NAMALWA (cell line): ENCODE measurements around the gene GNA14.
"Not testable (repeated sequence)": the region's sequence is repeated elsewhere in the genome, so short reads cannot be mapped to it uniquely, and the experiment has no call there.

Experiments used
- DNase-seq: peaks from one replicate; pipeline ENCODE4 v3.0.0-alpha.2; 2015; ENCODE audit warnings: low spot score

Gene GNA14

DNA sequence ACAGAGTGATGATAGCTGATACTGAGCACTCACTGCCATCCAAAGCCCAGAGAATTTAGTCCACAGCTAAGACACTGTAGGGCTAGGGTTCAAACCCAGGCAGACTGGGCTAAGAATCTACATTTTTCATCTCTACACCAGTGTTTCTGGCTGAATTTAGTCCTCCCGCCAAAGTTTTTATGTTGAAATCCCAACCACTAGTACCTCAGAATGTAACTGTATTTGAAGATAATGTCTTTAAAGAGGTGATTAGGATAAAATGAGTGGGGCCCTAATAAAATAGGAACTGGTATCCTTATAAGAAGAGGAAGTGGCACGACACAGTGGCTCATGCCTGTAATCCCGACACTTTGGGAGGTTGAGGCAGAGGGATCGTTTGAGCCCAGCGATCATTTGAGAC is 4.3 kb downstream of the GNA14 start:
- no peak for DNase-seq

- no peak for DNase-seq
These were observed 7.2 kb downstream of the GNA14 start for GRCh38 chr9:77640741-77641580.

DNA sequence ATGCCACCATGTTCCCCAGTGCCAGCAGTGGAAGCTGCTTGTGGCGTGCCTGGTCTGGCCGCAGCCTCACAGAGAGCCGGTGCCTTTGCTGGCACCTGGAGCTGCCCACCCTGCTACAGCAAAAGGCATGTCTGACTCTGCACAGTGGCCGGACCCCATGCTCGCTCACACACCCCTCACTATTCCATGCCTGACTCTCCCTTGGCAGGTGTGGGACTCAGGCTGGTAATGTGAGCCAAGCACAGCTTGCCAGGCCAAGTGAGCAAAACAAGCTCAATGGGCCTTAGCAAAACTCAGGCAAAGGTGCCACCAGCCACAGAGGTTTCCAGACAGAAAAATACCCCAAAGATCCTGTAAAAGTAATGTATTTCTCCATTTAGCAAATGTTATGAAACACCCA is 15.5 kb downstream of the GNA14 start:
- no peak for DNase-seq

- DNase-seq: not testable (repeated sequence)
These were observed 19.3 kb downstream of the GNA14 start for GRCh38 chr9:77628864-77629263.

DNA sequence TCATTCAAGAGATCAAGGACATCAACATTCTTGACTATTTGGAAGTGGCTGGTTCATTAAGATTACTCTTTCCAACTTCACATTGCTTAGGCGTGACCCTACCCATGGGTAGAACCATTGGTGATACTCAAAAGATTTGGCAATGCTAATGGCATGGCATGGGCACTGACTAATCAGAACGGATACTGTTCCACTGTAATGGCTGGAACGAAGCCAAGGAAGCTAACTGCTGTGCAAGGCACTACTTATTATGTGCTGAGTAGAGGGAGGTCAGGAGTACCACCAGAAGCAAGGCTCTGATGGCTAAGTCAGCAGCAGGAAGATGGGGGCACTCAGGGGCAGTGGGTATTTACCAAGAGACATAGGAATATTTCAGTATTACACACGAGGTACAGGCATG is 31.9 kb downstream of the GNA14 start:
- no peak for DNase-seq

DNA sequence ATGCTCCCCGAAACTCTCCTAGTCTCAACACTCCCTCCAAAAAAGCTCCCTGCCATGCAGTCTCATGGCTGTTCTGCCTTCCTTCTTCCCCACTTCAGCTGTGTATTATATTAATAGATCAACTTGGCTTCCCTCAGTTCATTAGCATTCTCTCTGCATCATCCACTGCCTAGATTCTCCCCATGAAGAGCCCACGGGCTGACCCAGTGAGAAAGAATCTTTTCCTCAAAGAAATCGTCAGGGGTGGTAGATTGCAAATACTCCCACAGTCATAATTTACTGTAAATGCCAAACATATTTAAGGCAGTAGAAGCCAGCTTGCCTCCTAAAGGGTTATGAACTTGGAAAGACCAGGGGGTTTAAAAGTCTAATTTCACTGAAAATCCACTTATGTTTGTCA is 33.5 kb downstream of the GNA14 start:
- no peak for DNase-seq

DNA sequence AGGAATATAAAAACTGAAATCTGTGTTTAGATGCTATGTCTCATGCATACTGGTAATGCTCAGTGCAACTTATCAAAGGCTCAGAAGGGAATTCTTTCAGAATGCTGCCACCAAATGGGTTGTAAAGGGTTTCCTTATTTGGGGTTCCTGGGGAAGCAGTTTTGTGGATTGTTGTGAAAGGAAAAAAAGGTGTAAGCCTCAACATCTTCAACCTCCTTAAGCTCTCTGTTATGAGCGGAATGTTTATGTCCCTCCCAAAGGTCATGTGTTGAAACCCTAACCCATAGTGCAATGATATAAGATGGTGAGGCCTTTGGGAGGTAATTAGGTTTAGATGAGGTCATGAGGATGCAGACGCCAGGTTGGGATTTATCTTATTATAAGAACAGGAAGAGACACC is 41.6 kb downstream of the GNA14 start:
- no peak for DNase-seq

DNA sequence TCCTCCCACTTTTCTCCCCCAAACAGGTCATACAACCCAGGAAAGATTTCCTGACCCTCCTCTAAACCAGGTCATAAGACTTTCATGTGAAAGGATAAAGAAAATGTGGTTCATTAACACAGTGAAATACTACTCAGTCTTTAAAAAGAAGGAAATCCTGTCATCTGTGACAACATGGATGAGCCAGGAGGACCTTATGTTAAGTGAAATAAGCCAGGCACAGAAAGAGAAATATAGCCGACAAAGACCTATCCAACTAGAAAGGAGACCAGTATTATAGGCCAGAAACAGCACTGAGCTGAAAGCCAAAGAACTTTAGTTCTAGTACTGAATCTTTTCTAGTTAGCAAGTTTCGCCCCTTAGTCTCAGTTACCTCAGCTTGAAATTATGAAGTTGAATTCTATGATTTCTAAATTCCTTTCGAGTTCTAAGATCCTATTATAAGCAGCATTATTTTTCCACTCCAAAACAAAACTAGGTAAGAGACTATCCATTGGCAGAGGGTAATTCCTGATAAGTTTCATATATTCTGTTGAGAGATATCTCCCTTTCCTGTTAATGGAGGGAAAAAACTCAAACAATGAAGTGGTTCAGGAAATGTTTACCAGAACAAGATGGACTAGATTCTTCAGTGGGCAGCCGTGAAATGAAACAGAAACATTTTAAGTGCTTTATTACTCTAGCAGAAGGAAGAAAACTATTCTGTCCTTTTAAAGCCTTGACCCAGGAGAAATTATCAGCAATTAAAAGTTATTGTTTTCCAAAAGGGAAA is 42.5 kb downstream of the GNA14 start:
- no peak for DNase-seq

GRCh38 chr9:77604316-77604715 is 43.8 kb downstream of the GNA14 start:
- no peak for DNase-seq

- DNase-seq: no peak
These were observed 45.3 kb downstream of the GNA14 start for GRCh38 chr9:77602852-77603251.

GRCh38 chr9:77601476-77602099 is 46.5 kb downstream of the GNA14 start:
- no peak for DNase-seq

DNA sequence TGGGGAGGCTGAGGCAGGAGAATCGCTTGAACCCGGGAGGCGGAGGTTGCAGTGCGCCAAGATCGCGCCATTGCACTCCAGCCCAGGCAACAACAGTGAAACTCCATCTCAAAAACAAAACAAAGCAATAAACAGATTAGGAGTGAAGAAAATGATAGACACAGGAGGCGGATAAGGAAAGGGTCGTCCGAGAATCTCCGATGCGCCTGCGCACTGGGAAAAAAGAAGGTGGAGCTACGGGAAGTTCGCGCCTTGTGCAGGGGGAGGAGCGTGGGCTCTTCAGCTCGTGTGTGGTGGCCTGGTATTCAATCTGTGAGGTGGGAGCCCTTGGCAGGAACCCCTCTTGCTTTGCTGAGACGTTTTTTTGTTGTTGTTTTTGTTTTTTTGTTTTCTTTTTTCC is 47.3 kb downstream of the GNA14 start:
- no peak for DNase-seq

DNA sequence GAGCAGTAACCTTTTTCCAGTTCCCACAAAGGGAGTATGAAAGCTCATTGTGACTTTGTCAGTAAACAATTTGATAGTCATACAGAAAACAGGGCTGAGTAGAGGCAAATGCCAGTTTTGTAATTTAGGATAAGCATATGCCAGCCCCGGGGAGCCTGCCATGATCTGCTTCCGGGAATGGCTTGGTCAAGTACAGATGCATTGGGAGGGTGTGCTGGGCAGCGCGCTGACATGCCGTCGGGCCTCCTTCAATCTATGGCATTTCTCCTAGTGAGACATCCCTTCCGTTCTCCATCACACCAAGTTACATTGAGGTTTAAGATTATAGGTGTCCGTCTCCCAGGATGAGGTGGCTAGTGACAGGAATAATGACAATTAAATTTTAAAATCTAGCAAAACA is 48.6 kb downstream of the GNA14 start:
- no peak for DNase-seq

- DNase-seq: no peak
These were observed 49.1 kb downstream of the GNA14 start for GRCh38 chr9:77598991-77599390.

DNA sequence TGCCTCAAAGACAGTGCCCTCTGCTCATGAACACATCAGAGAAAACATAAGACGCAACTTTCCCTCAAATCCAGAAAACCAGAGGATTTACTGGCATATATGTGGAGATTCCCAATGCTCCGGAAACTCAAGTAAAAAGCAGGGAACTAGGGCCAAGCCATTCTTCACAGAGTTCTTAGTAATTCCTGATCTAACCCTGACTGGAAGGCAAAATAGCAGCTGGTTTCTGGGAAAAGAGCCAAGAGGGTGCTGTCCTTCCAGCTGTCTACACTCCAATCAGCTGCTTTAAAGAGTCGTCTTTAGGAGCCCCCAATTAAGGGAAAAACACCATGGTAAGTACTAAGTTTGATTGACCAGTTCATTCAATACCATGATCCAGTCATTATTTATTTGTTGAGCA is 49.6 kb downstream of the GNA14 start:
- no peak for DNase-seq

- no peak for DNase-seq
These were observed 51.1 kb downstream of the GNA14 start for GRCh38 chr9:77597057-77597456.

DNA sequence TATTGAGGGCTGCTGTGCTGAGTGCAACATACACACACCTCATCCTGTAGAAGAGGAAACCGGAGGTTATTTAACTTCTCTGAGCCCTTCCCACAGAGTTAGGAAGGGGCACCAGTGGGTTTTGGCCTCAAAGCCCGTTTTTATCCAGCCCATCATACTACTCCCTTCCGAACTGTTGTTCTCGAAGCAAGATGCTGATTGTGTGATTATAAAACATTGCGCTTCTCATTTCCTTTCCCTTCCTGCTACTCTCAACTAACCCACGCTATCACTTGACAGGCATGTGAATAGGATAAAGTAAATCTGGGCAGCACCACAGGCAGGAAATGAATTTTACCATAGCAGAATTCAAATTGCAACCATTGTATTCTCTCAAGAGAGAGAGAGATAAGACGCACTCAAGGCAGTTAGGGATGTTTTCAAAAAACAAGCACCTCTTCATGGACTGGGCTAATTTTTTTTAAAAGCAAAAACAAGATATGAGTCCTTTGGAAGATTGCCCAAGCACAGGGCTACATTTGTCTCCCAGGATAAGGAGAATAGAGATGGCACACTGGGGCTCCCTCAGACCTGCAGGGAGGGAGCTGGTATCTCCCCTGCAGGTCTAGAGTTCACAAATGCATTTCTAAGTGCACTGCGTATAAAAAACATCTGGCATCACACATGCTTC is 52.6 kb downstream of the GNA14 start:
- no peak for DNase-seq

DNA sequence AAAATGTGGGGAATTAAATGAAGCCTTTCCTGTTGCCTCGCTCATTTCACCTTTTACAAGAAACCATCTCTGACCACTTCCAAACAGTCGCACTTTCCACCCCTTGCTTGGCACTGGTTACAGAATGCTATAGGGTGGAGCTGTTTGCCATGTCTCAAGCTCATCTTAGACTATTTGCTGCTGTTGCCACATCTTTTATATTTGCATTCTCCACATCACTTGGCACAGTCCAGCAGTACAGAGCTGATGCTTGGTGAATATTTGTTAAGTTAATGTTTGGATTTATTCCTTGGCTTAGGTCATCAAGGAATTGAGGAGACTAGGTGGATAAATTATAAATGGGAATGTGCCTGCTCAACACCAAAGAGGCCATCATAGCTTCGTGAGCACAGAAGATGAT is 53.2 kb downstream of the GNA14 start:
- DNase-seq: no peak

GRCh38 chr9:77593528-77593927 is 54.6 kb downstream of the GNA14 start:
- no peak for DNase-seq

- no peak for DNase-seq
These were observed 55.6 kb downstream of the GNA14 start for GRCh38 chr9:77592476-77592875.

GRCh38 chr9:77589046-77589795 is 58.9 kb downstream of the GNA14 start:
- no peak for DNase-seq
